ENCODE results near the gene CLDN6. TPM values are rescaled to one million over a fixed set of nuclear protein-coding genes. Genes with fewer than 3 reads are reported as not detected.

Gene CLDN6
- total and polyA plus RNA-seq, 2 of the 13 experiments (the other 11 are each of a cell fraction or from before 2014, with no cell fraction given): 5.9 to 7.6 TPM

DNA sequence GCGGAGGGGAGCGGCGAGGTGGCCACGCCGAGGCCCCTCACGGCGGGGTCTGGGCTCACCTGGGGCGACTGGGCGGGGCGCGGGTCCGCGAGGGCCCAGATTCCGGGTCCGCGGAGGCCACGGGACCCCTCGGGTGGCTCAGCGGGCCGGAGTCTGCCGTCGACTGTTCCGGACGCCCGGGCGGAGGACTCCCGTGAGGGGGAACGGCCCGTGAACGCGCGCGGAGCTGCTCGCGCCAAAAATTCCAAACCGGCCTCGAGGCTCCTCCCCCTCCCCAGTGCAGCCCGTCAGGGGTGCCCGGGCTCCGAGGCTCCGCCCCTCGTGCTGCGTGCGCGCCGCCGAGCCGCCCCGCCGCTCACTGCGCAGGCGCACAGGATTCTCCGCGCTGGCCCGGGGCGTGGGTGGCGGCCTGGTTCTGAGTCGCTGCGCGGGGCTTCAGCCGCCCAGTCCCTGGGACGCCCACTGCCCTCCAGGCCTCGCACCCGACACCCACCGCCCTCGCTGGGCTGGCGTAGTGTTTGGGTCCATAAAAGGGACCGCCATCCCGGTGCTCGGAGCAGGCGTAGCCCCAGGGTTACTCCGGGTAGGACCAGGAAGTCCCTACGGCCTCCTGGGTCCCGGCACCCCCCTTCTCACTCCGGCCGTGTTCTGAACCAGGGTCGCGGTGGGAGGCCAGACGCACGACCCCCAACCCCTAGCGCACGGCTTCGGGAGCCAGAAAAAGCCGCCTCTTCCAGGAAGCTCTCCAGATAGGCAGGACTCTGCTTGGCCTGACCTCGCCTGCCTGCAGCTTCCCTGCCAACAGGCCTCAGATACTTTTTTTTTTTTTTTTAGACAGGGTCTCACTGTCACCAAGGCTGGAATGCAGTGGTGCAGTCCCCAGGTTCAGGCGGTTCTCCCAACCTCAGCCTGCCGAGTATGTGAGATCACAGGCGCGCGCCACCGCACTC, 37.5 kb downstream of the CLDN6 start, which contains the start of gene PKMYT1 (continued):
- TF ChIP-seq ZNF780A (CRISPR knock-in tag; IDR thresholded peaks at IDR 0.05): no peak
- no peak for TF ChIP-seq RARG (CRISPR knock-in tag; IDR thresholded peaks at IDR 0.05; ENCODE audit: low read depth)
- no peak for TF ChIP-seq STAG1 (CRISPR knock-in tag; IDR thresholded peaks at IDR 0.05)
- no peak for TF ChIP-seq CHD4 (IDR thresholded peaks at IDR 0.05; ENCODE audit: borderline replicate concordance, low read length)
- TF ChIP-seq ZNF552 (CRISPR knock-in tag; IDR thresholded peaks at IDR 0.05; ENCODE audit: borderline replicate concordance): no peak
- no peak for TF ChIP-seq HCFC1 (IDR thresholded peaks at IDR 0.05; ENCODE audit: low read depth, low read length)
- no peak for TF ChIP-seq MED13 (CRISPR knock-in tag; IDR thresholded peaks at IDR 0.05)
- TF ChIP-seq NFIC (IDR thresholded peaks at IDR 0.05; ENCODE audit: low read length): no peak

DNA sequence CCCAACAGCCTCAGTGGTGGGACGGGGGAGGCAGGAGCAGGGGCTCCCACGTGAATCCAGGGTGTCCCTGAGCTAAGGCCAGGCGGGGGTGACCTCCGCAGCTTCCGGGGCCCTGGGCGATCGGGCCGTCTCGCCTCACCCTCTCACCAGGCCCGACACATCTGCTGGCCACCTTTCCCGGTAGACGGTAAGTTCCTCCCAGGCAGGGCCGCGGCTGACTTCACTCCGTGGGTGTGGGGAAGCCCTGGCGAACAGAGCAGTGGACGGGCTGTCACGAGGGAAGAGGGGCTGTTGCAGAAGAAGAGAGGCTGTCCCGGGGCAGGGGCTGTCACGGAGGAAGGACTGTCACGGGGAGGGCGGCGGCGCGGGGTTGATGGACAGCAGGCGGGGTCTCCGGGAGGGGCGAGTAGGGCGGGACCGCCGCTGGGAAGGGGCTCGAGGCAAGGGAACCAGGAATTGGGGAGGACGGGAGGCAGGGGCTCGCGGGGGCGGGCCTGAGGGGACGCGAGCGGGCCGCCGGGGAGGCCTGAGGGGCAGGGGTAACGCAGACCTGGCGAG, 38.2 kb downstream of the CLDN6 start:
- no peaks in the 10 kb centered on the region for H4K20me1 ChIP-seq (ENCODE audit: insufficient read depth, low read length)
- H3K9me3 ChIP-seq (ENCODE audit: low read length): no peaks in the 10 kb centered on the region
- peak overlapping the region; percentile 96 for H3K4me2 ChIP-seq (ENCODE audit: low read depth, low read length)
- peak; percentile 2; the same call in 2 of the 3 replicates for ATAC-seq
- no peak overlapping the region for H2AFZ ChIP-seq (ENCODE audit: low read length)
- CTCF ChIA-PET (ENCODE audit: low intra/inter-chr PET ratio, low total read pairs): no interaction called here
- intact Hi-C loops (cut with micrococcal nuclease; ENCODE audit: unreplicated experiment) (no loop called here), in situ Hi-C loops (cut with HindIII; ENCODE audit: extremely low pct_ligation_motif_present, low pct_unique_long_range_greater_than_20kb) (no loop called here)
- peaks cover 26% of the 10 kb centered on the region for H3K4me1 ChIP-seq (ENCODE audit: insufficient read depth, low read length)
- peaks cover 2 to 17% of the 10 kb centered on the region in 2 experiments; a peak in 3 of 5 replicates for H3K36me3 ChIP-seq (replicated peaks in 1 of 2; ENCODE audit: control insufficient read depth in 1 of 2, insufficient read depth in 2 of 2, low read length in 2 of 2)
- TSS peak; percentile 55 for BruUV-seq (replicated peaks)
- WGBS (ENCODE audit: low lambda C conversion rate): 2% methylated on average over 22 of the region's 43 CpGs
- peak overlapping the region; percentile 94 for H3K9ac ChIP-seq (ENCODE audit: insufficient read depth, low read depth, low read length)
- H3K4me3 ChIP-seq (replicated peaks in 1 of 3; ENCODE audit: insufficient read depth in 1 of 3, low read depth in 2 of 3, low read length in 3 of 3): peak overlapping the region; percentile 86 to 95 (median 88)
- no peak for DNase-seq (ENCODE audit: low spot score)
- POLR2A ChIA-PET: interaction anchor here (0.7 to 3.9 kb wide), 9 partner anchors 8 to 74 kb away, joined by 4 to 48 read pairs (median 8); partner anchors contain the start of genes FLYWCH1, HCFC1R1, KREMEN2 and PAQR4
- 0 out of 5 replicates have a peak, but pooled peaks cover 0 to 4% of the 10 kb centered on the region in 2 experiments for H3K27me3 ChIP-seq (ENCODE audit: control insufficient read depth in 1 of 2, insufficient read depth in 2 of 2, low read length in 2 of 2)
- FAIRE-seq: no peak
- peaks cover 8% of the 10 kb centered on the region for H3K79me2 ChIP-seq (ENCODE audit: insufficient read depth, low read length)
- peak overlapping the region; percentile 87 for H3K27ac ChIP-seq (ENCODE audit: extremely low read length, insufficient read depth, low read length)
- TF ChIP-seq PAX8 (CRISPR knock-in tag; IDR thresholded peaks at IDR 0.05; ENCODE audit: borderline replicate concordance) (no peak), MEIS2 (CRISPR knock-in tag; IDR thresholded peaks at IDR 0.05) (peak; percentile 33; the same call in 1 of the 2 replicates), SALL1 (CRISPR knock-in tag; IDR thresholded peaks at IDR 0.05) (no peak), HOXA9 (CRISPR knock-in tag; IDR thresholded peaks at IDR 0.05; ENCODE audit: borderline replicate concordance) (no peak), ARID2 (CRISPR knock-in tag; IDR thresholded peaks at IDR 0.05; ENCODE audit: borderline replicate concordance) (0 out of 2 replicates have a peak, but pooled peaks have one; percentile 2)
- TF ChIP-seq, protein P1, sequence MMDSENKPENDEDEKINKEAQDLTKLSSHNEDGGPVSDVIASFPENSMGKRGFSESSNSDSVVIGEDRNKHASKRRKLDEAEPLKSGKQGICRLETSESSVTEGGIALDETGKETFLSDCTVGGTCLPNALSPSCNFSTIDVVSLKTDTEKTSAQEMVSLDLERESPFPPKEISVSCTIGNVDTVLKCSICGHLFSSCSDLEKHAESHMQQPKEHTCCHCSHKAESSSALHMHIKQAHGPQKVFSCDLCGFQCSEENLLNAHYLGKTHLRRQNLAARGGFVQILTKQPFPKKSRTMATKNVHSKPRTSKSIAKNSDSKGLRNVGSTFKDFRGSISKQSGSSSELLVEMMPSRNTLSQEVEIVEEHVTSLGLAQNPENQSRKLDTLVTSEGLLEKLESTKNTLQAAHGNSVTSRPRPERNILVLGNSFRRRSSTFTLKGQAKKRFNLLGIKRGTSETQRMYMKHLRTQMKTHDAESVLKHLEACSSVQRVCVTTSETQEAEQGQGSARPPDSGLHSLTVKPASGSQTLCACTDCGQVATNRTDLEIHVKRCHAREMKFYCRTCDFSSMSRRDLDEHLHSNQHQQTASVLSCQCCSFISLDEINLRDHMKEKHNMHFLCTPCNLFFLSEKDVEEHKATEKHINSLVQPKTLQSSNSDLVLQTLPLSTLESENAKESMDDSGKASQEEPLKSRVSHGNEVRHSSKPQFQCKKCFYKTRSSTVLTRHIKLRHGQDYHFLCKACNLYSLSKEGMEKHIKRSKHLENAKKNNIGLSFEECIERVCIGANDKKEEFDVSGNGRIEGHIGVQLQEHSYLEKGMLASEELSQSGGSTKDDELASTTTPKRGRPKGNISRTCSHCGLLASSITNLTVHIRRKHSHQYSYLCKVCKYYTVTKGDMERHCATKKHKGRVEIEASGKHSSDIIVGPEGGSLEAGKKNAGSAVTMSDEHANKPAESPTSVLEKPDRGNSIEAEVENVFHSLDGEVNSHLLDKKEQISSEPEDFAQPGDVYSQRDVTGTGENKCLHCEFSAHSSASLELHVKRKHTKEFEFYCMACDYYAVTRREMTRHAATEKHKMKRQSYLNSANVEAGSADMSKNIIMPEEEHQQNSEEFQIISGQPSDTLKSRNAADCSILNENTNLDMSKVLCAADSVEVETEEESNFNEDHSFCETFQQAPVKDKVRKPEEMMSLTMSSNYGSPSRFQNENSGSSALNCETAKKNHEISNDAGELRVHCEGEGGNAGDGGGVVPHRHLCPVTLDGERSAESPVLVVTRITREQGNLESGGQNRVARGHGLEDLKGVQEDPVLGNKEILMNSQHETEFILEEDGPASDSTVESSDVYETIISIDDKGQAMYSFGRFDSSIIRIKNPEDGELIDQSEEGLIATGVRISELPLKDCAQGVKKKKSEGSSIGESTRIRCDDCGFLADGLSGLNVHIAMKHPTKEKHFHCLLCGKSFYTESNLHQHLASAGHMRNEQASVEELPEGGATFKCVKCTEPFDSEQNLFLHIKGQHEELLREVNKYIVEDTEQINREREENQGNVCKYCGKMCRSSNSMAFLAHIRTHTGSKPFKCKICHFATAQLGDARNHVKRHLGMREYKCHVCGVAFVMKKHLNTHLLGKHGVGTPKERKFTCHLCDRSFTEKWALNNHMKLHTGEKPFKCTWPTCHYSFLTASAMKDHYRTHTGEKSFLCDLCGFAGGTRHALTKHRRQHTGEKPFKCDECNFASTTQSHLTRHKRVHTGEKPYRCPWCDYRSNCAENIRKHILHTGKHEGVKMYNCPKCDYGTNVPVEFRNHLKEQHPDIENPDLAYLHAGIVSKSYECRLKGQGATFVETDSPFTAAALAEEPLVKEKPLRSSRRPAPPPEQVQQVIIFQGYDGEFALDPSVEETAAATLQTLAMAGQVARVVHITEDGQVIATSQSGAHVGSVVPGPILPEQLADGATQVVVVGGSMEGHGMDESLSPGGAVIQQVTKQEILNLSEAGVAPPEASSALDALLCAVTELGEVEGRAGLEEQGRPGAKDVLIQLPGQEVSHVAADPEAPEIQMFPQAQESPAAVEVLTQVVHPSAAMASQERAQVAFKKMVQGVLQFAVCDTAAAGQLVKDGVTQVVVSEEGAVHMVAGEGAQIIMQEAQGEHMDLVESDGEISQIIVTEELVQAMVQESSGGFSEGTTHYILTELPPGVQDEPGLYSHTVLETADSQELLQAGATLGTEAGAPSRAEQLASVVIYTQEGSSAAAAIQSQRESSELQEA (CRISPR knock-in tag; IDR thresholded peaks at IDR 0.05; ENCODE audit: not compliant biosample characterization): peak; percentile 5
